K562 (cell line): ENCODE data around the gene DEGS1. TPM values are rescaled to one million over a fixed set of nuclear protein-coding genes. Genes with fewer than 3 reads are reported as not detected.

Experiments used
- ARID3A ChIP-seq: IDR thresholded peaks from 2 replicates; pipeline ENCODE4 v1.6.1; 2012; ENCODE audit warnings: low read depth, low read length, improper control_type of control experiment, borderline replicate concordance
- ARNT ChIP-seq, 2 experiments: fragments of 450-650 bp; IDR thresholded peaks; 2 replicates each; pipeline ENCODE4 v1.6.1; 2016; ENCODE audit warnings: mild to moderate bottlenecking in 1 of 2
- ATF1 ChIP-seq, 2 experiments: fragments of 450-650 bp in 1 of 2; IDR thresholded peaks; 2 replicates each; pipeline ENCODE4 v1.6.1; 2016; ENCODE audit warnings: missing compliant biosample characterization in 1 of 2, missing genetic modification characterization in 1 of 2
- CHD4 ChIP-seq: fragments of 200-600 bp; sonication (generic); IDR thresholded peaks from 3 replicates; pipeline ENCODE4 v1.6.1; 2012; ENCODE audit warnings: low read depth, mild to moderate bottlenecking, mixed read lengths, low read length, inconsistent platforms; ENCODE audit not compliant: insufficient read depth, insufficient replicate concordance, poor library complexity, severe bottlenecking
- CREB3 ChIP-seq: fragments of 450-650 bp; conservative IDR thresholded peaks from 2 replicates; pipeline ENCODE4 v1.6.1; 2016; ENCODE audit warnings: missing genetic modification characterization, low read depth, mild to moderate bottlenecking, missing compliant biosample characterization, moderate library complexity
- E2F8 ChIP-seq: fragments of 450-650 bp; IDR thresholded peaks from 2 replicates; pipeline ENCODE4 v1.7.1; 2018; ENCODE audit warnings: mild to moderate bottlenecking, low read depth; ENCODE audit not compliant: partially characterized antibody
- EP400 ChIP-seq: fragments of 450-650 bp; IDR thresholded peaks from 2 replicates; pipeline ENCODE4 v1.6.1; 2017; ENCODE audit warnings: antibody characterized with exemption, mild to moderate bottlenecking, moderate library complexity
- HDAC3 ChIP-seq: fragments of 450-650 bp; IDR thresholded peaks from 2 replicates; pipeline ENCODE4 v1.6.1; 2018; ENCODE audit warnings: borderline replicate concordance, mild to moderate bottlenecking, moderate library complexity; ENCODE audit not compliant: partially characterized antibody
- KAT7 ChIP-seq: sonication (generic); formaldehyde crosslinking; IDR thresholded peaks from 2 replicates; pipeline ENCODE4 v1.8.0; 2022; ENCODE audit warnings: missing genetic modification reagents, mild to moderate bottlenecking, borderline replicate concordance
- KHSRP ChIP-seq: fragments of 450-650 bp; IDR thresholded peaks from 2 replicates; pipeline ENCODE4 v1.6.1; 2017
- LEF1 ChIP-seq: fragments of 450-650 bp; IDR thresholded peaks from 2 replicates; pipeline ENCODE4 v1.6.1; 2016; ENCODE audit warnings: mild to moderate bottlenecking
- MYNN ChIP-seq, 2 experiments: sonication (generic); formaldehyde crosslinking in 1 of 2; IDR thresholded peaks; 2 replicates each; pipeline versions ENCODE4 v1.5.0 to v1.6.1; 2016 to 2020; ENCODE audit warnings: antibody characterized with exemption in 1 of 2, missing genetic modification reagents in 1 of 2
- RFX5 ChIP-seq: IDR thresholded peaks from 2 replicates; pipeline ENCODE4 v1.6.1; 2011; ENCODE audit warnings: low read depth, mild to moderate bottlenecking, improper control_type of control experiment, low read length
- SMAD1 ChIP-seq: fragments of 150-350 bp; IDR thresholded peaks from 2 replicates; pipeline ENCODE4 v1.6.1; 2014; ENCODE audit warnings: low read length, low read depth; ENCODE audit not compliant: partially characterized antibody
- TFAM ChIP-seq: fragments of 250-450 bp; sonication (Bioruptor Pico); conservative IDR thresholded peaks from 2 replicates; pipeline ENCODE4 v1.5.0; 2021; ENCODE audit warnings: mild to moderate bottlenecking, moderate library complexity
- TSC22D4 ChIP-seq: fragments of 450-650 bp; IDR thresholded peaks from 2 replicates; pipeline ENCODE4 v1.6.1; 2016; ENCODE audit warnings: missing genetic modification characterization, missing biosample characterization, control low read depth
- ZKSCAN8 ChIP-seq: fragments of 200-800 bp; sonication (Bioruptor generic); IDR thresholded peaks from 2 replicates; pipeline ENCODE4 v1.6.1; 2016; ENCODE audit warnings: missing genetic modification characterization, missing compliant biosample characterization
- ZNF592 ChIP-seq: fragments of 450-650 bp; IDR thresholded peaks from 2 replicates; pipeline ENCODE4 v1.6.1; 2017; ENCODE audit warnings: antibody characterized with exemption, mild to moderate bottlenecking
- polyA plus RNA-seq, 8 experiments: library from polyadenylated mRNA; depleted of rRNA in 4 of 8; stranded (reverse) in 5 of 8; unstranded in 3 of 8; fragments of >200 nt; fragmentation: Nextera tagmentation in 2 of 8; fragmentation: Illumina TruSeq in 1 of 8; extraction: Ambion mirVana in 2 of 8; extraction: Trizol in 1 of 8; gene quantifications; 2 replicates each; pipeline versions ENCODE4 v1.2.1 to v1.2.3, GENCODE V29; 2011 to 2014; ENCODE audit warnings: inconsistent platforms in 1 of 8, missing spikeins in 1 of 8
- total RNA-seq, 7 experiments: library from RNA; depleted of rRNA in 6 of 7; stranded (reverse); fragments of >200 nt in 6 of 7; fragmentation: Illumina TruSeq in 2 of 7; extraction: Trizol in 2 of 7; gene quantifications; 2 replicates each; pipeline versions ENCODE4 v1.2.1 to v1.2.3, GENCODE V29; 2011 to 2021; ENCODE audit warnings: low replicate concordance in 1 of 7

The DEGS1 gene
- total and polyA plus RNA-seq, 9 of the 15 experiments (the other 6 are each of a cell fraction or from before 2014, with no cell fraction given): 12.3 to 95.0 (median 38.8) TPM

GRCh38 chr1:224160171-224160682 is 22.8 kb upstream of the DEGS1 start (continued):
- TF ChIP-seq CREB3 (tag) (peak; percentile 71; the same call in 1 of the 2 replicates), MYNN (IDR thresholded peaks at IDR 0.05) (peak; percentile 72), MYNN (CRISPR knock-in tag; IDR thresholded peaks at IDR 0.05) (no peak), ZKSCAN8 (CRISPR knock-in tag) (peak; percentile 89), EP400 (peak; percentile 82), KAT7 (CRISPR knock-in tag) (peak; percentile 49; the same call in 1 of the 2 replicates), KHSRP (peak; percentile 53; the same call in 1 of the 2 replicates), LEF1 (peak; percentile 99), ARNT (IDR thresholded peaks at IDR 0.05) (peak; percentile 82 to 95), TSC22D4 (tag) (no peak), ATF1 (CRISPR knock-in tag; IDR thresholded peaks at IDR 0.05) (no peak), ATF1 (tag; IDR thresholded peaks at IDR 0.05) (peak; percentile 66), TFAM (no peak), E2F8 (peak; percentile 64), RFX5 (no peak), HDAC3 (peak; percentile 94), ARID3A (no peak), CHD4 (no peak), SMAD1 (peak; percentile 36), ZNF592 (0 out of 2 replicates have a peak, but pooled peaks have one; percentile 51)
